NT2/D1 (cell line): Measurements from ENCODE around the gene C1orf174.

Experiments
- SUZ12 ChIP-seq: IDR thresholded peaks from 2 replicates; pipeline ENCODE4 v1.6.1; 2011; ENCODE audit not compliant: insufficient read length, insufficient read depth; ENCODE audit errors: extremely low read depth
- YY1 ChIP-seq: IDR thresholded peaks from 2 replicates; pipeline ENCODE4 v1.6.1; 2011; ENCODE audit not compliant: insufficient read length, insufficient read depth
- ZNF274 ChIP-seq: IDR thresholded peaks from 2 replicates; pipeline ENCODE4 v1.6.1; 2011; ENCODE audit warnings: mild to moderate bottlenecking, low read depth, low read length

- no peak for TF ChIP-seq ZNF274
- no peak for TF ChIP-seq YY1
- TF ChIP-seq SUZ12 = no peak
These were observed 11.1 kb upstream of the C1orf174 start for GRCh38 chr1:3910857-3911845.
